T-helper 2 cell treated with Interferon-gamma antibody and Interleukin-4, amounts not matched to agents 5 μg/mL and 100 μg/mL, for 36 hours (primary cell): Measurements from ENCODE around the gene GTF3C2.
A peak's percentile ranks its signal among the peaks of the same experiment; 100 is the strongest.

Experiments used
- DNase-seq: peaks from one replicate; pipeline ENCODE4 v3.0.0; 2021; ENCODE audit warnings: low spot score
- H3K27ac Mint-ChIP-seq: one replicate; pipeline ENCODE4 v1.8.0; 2021; ENCODE audit warnings: mild to moderate bottlenecking, mixed read lengths
- H3K27me3 Mint-ChIP-seq: one replicate; pipeline ENCODE4 v1.8.0; 2021; ENCODE audit warnings: low read depth, mixed read lengths
- H3K36me3 Mint-ChIP-seq: one replicate; pipeline ENCODE4 v1.8.0; 2021; ENCODE audit warnings: low read depth, mixed read lengths
- H3K4me1 Mint-ChIP-seq: one replicate; pipeline ENCODE4 v1.8.0; 2021; ENCODE audit warnings: low read depth, mixed read lengths
- H3K4me3 Mint-ChIP-seq: one replicate; pipeline ENCODE4 v1.8.0; 2022; ENCODE audit warnings: mild to moderate bottlenecking, moderate library complexity, mixed read lengths
- H3K9me3 Mint-ChIP-seq: one replicate; pipeline ENCODE4 v1.8.0; 2021; ENCODE audit warnings: mixed read lengths

Gene GTF3C2, protein sequence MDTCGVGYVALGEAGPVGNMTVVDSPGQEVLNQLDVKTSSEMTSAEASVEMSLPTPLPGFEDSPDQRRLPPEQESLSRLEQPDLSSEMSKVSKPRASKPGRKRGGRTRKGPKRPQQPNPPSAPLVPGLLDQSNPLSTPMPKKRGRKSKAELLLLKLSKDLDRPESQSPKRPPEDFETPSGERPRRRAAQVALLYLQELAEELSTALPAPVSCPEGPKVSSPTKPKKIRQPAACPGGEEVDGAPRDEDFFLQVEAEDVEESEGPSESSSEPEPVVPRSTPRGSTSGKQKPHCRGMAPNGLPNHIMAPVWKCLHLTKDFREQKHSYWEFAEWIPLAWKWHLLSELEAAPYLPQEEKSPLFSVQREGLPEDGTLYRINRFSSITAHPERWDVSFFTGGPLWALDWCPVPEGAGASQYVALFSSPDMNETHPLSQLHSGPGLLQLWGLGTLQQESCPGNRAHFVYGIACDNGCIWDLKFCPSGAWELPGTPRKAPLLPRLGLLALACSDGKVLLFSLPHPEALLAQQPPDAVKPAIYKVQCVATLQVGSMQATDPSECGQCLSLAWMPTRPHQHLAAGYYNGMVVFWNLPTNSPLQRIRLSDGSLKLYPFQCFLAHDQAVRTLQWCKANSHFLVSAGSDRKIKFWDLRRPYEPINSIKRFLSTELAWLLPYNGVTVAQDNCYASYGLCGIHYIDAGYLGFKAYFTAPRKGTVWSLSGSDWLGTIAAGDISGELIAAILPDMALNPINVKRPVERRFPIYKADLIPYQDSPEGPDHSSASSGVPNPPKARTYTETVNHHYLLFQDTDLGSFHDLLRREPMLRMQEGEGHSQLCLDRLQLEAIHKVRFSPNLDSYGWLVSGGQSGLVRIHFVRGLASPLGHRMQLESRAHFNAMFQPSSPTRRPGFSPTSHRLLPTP

DNA sequence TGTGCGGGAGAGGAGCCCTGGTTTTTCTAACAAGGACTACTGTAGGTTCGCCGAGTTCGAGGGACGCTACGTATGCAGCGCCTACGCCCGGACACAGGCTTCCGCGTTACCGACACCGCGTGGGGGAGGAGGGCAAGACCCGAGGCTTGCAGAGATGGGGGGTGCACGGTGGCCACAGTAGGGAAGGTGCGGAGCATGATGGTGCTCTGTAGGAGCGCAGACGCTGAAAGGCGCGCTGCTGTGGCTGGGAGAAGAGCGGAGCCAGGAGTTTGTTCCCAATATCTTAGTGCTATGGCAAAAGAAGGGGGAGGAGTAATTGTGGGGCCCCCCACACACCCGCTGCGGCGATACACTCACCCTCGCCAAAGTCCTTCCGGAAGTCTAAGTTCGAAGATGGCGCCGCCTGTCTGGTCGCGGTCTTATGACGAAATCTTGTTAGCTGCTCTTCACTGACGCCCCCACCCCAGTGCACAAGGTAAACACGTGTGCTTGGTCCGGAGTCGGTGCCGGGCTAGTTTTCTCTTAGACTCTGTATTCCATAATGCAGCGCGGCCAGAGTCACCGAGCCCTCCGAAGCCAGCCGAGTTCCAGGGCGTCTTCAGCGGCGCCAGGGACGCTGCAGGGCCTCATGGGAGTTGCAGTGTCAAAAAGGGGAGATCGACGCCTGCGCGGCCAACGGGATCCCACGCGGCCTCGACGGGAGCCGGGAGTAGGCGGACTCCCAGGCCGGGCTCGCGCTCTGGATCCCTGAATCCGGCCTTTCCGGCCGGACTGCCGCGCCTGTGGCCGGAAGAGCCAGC lies at the start of gene GTF3C2:
GTF3C2 (minus strand) TSS at position 383 of the 800 bp plus-strand sequence. CDS start 13,210 bp downstream, outside the sequence.
- Mint-ChIP-seq H3K4me3 (peak within 1 kb of the TSS; percentile 99), H3K27ac (peak within 1 kb of the TSS; percentile 98), H3K4me1 (peaks cover 37% of the 10 kb centered on the region), H3K36me3 (peaks cover 14% of the 10 kb centered on the region), H3K27me3 (no peaks in the 10 kb centered on the region), H3K9me3 (no peaks in the 10 kb centered on the region)
- peak; percentile 94 for DNase-seq

DNA sequence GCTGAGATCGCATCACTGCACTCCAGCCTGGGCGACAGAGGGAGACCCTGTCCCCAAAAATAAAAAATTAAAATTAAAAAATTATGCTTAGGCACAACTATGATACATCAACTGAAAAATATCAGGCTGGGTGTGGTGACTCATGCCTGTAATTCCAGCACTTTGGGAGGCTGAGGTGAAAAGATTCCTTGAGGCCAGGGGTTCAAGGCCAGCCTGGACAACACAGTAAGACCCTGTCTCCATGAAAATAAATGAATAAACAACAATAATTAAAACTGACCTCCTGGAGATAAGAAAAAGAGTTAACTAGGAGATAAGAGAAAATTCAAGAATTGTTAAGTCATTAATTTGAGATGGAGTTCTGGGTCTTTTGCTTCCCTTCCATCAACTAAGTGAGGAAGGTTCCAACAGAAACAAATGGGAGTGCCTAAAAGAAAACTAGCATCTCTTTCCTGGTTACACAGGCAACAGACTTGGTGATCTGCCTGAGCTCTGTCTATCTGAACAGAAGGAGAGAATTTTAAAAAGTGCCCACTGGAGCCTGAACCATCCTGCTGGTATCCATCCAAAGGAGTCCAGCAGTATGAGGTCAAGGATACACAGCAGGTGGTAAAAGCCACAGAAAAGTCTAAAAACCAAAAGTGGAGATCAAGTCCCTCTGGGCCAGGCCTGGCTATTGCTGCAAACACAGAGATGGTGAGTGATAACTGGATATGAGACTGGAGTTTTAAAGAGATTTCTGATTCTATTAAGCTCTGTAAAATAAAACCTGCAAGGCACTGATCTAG lies 44.0 kb upstream of the GTF3C2 start:
- no peak for DNase-seq
- Mint-ChIP-seq H3K27ac (peak overlapping the region; percentile 76), H3K36me3 (peaks cover 24% of the 10 kb centered on the region), H3K27me3 (no peaks in the 10 kb centered on the region), H3K4me1 (peaks cover 26% of the 10 kb centered on the region), H3K9me3 (no peaks in the 10 kb centered on the region), H3K4me3 (peak overlapping the region; percentile 34)

DNA sequence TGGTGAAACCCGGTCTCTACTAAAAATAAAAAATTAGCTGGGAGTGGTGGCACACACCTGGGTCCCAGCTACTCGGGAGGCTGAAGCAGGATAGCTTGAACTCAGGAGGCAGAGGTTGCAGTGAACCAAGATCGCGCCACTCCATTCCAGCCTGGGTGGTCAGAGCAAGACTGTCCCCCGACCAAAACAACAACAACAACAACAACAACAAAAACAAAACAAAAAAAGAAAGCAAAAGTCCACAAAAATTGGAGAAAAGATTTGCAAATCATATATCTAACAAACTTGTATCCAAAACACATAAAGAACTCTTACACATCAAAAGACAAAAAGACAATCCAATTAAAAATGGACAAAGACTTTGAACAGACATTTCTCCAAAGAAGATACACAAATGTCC lies 42.4 kb upstream of the GTF3C2 start:
- H3K4me3 Mint-ChIP-seq, result no peak overlapping the region
- peaks cover 27% of the 10 kb centered on the region for H3K36me3 Mint-ChIP-seq
- H3K4me1 Mint-ChIP-seq, result peaks cover 26% of the 10 kb centered on the region
- H3K9me3 Mint-ChIP-seq, result no peaks in the 10 kb centered on the region
- DNase-seq, result no peak
- H3K27me3 Mint-ChIP-seq, result no peaks in the 10 kb centered on the region
- H3K27ac Mint-ChIP-seq, result peak overlapping the region; percentile 63

DNA sequence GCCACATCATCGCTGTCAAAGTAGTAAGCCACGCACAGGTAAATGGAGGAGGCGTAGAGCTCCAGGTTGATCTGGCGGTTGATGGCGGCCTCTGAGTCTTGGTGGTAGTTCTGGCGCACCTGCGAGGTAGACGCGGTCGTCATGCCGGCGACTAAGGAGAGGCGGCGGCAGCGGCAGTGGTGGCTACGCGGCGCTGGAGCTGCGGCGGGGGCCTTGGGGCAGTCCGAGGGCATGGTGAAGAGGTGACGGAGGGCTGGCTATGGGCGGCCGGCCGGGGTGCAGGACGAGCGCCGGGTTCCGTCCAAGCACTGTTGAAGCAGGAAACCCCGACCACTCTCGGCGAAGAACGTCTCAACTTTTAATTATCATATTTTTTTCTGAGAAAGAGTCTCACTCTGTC lies 36.7 kb upstream of the GTF3C2 start:
- Mint-ChIP-seq H3K9me3 (no peaks in the 10 kb centered on the region), H3K27me3 (no peaks in the 10 kb centered on the region), H3K27ac (peak overlapping the region; percentile 58), H3K4me1 (peaks cover 28% of the 10 kb centered on the region), H3K4me3 (no peak overlapping the region), H3K36me3 (peaks cover 30% of the 10 kb centered on the region)
- no peak for DNase-seq

DNA sequence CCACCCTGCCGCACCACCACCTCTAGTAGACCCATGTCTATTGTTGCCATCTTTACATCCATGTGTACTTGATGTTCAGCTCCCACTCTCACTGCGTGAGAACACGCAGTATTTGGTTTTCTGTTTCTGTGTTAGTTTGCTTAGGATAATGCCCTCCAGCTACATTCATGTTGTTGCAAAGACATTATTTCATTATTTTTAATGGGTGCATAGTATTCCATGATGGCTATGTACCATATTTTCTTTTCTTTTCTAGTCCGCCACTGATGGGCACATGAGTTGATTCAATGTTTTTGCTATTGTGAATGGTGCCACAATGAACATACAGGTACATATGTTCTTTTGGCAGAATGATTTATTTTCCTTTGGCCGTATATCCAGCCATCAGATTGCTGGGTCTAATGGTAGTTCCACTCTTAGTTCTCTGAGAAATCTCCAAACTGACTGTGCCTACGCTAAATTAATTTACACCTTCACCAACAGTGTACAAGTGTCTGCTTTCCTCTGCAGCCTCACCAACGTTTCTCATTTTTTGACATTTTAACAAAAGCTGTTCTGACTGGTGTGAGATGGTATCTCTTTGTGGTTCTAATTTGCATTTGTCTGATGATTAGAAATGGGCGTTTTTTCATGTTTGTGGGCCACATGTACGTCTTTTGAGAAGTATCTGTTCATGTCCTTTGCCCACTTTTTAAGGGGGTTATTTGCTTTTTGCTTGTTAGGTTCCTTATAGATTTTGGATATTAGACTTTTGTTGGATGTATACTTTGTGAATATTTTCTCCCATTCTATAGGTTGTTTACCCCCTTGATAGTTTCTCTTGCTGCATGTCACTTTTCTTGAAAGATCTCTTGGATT lies 34.5 kb upstream of the GTF3C2 start:
- H3K9me3 Mint-ChIP-seq, result no peaks in the 10 kb centered on the region
- H3K4me1 Mint-ChIP-seq, result peaks cover 21% of the 10 kb centered on the region
- peaks cover 29% of the 10 kb centered on the region for H3K36me3 Mint-ChIP-seq
- no peaks in the 10 kb centered on the region for H3K27me3 Mint-ChIP-seq
- H3K27ac Mint-ChIP-seq, result peak overlapping the region; percentile 80
- no peak for DNase-seq
- H3K4me3 Mint-ChIP-seq, result peak overlapping the region; percentile 47

DNA sequence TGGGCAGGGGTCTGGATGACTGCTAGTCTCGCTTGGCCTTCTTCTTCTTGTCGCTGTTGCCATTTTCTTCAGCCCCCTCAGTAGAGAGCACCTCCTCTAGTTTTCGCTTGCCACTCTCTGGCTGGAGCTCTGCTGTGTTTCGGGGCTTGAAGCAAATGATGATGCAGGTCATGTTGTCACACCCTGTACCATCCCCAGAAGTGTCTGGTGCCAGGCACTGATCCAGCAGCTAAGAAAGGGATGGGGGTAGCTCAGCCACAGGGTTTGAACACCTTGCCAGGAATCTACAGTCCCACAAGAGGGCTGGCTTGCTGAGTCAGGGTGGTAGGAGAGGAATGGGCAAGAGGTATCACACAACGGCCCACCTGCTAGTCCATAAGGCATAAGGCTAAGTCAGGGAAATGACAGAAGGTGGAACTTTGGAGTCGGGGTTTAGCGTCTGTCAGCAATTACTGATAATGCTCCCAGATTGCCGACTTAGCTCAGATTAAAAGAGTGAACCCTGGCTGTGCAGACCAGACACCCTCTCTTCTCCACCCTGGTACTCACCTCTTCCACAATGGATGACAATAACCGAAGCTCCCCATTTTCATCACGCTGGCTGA lies 25.1 kb upstream of the GTF3C2 start:
- H3K9me3 Mint-ChIP-seq, result no peaks in the 10 kb centered on the region
- no peak for DNase-seq
- H3K27me3 Mint-ChIP-seq, result no peaks in the 10 kb centered on the region
- H3K4me1 Mint-ChIP-seq, result peaks cover 17% of the 10 kb centered on the region
- H3K4me3 Mint-ChIP-seq, result peak overlapping the region; percentile 83
- peak overlapping the region; percentile 94 for H3K27ac Mint-ChIP-seq
- peaks cover 50% of the 10 kb centered on the region for H3K36me3 Mint-ChIP-seq

DNA sequence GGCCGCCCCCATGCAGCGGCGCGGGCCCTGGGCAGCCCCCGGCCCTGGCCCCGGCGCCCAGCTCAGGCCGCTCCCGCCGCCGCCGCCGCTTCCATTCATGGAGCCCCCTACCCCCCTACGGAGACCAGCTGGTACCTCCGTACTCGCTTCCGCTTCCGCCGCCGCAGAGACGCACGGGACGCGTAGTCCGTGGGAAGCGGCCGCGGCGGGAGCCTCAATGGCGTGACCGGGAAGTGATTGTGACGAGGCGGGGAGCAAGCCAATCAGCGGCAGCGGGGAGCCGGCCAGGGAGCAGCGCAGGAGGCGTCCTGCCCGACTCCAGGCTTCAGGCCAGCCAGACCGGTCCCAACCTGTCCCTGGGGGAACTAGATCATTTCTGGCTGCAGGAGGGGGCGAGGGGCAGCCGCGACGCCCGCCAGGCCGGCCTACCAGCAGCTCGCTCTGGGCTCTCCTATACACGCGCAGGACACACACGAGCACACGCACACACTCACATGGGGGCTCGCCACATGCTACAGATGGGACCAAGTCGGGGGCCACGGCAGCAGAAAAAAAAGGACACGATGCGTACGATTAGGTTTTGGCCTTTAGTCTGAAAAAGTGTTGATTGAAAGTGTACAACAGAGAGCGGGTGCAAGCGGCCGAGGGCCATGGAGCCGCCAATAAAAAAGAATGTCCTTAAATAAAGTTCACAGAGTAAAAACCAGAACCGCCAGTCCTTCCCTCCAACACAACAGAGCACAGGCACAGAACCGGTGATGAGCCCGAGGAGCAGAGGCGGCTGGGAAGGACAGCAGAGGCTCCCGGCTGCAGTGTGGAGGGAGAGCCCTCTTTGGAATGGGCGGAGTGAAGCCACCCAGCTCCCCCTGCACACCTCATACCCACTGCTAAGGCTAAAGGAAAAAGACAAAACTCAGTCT lies 24.3 kb upstream of the GTF3C2 start, which contains the start of gene ZNF513:
ZNF513 (minus strand) TSS at position 109 of the 920 bp plus-strand sequence. CDS start 208 bp downstream, outside the sequence.
- H3K4me3 Mint-ChIP-seq, result peak within 1 kb of the TSS; percentile 91
- H3K4me1 Mint-ChIP-seq, result peaks cover 17% of the 10 kb centered on the region
- peaks cover 55% of the 10 kb centered on the region for H3K36me3 Mint-ChIP-seq
- peak within 1 kb of the TSS; percentile 95 for H3K27ac Mint-ChIP-seq
- peak; percentile 91 for DNase-seq
- H3K9me3 Mint-ChIP-seq, result no peaks in the 10 kb centered on the region
- no peaks in the 10 kb centered on the region for H3K27me3 Mint-ChIP-seq

DNA sequence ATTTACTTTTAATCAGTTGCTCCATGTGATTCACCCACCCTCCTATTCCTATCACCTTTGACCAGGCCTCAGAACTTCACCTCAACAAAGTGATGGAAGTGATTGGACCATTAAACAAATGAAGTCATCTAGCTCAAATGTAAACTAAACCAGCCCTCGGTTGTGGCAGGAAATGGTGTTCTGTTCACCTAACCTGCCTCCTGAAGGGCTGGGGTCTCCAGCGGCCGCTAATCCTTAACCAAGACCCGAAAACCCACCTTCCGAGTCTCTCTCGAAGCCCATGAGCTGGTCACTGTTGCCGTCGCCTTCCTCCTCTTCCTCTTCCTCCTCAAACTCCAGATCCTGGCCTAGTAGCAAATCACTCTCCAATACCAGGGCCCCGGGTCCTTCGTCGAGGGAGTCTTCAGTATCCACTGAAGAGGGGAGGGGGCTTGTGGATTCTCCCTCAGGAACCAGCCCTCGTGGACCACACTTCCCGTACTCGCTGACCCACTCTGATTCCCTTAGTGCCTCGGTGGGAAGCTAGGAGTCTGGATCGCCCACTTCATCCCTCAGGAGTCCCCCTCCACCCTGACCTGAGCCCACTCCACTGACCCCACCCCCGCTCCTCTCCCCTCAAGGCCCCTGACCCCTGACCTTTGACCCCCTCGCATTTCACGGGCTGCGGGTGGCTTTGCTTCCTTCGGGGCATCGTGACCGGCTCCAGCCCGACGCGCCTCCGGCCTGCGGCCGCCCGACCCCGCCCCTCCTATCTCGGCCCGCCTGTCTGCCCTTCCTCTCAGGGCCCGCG lies 23.5 kb upstream of the GTF3C2 start:
- Mint-ChIP-seq H3K4me1 (peaks cover 17% of the 10 kb centered on the region), H3K4me3 (peak overlapping the region; percentile 91), H3K36me3 (peaks cover 52% of the 10 kb centered on the region), H3K27ac (peak overlapping the region; percentile 95), H3K9me3 (no peaks in the 10 kb centered on the region), H3K27me3 (no peaks in the 10 kb centered on the region)
- DNase-seq, result no peak

DNA sequence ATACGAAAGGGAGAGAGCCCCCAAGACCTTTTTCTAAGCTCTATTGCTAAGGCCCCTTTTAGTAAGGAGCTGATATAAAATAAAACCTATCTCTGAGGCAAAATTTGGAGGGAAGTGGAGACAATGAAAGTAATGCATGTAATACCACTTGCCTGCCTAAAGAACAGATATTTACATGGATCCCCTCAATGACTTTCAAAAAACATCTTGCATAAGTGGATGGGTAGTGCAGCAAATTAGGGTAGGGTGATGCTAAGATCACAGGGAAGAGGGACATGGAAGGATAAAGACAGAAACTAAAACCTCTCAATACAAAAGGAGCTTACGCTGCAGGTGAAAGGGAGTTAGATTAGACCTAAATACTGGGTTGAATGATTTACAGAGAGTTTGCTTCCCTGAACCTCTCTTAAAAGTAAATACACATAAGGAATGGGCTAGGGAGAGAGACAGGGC lies 22.8 kb upstream of the GTF3C2 start:
- H3K27me3 Mint-ChIP-seq, result no peaks in the 10 kb centered on the region
- H3K9me3 Mint-ChIP-seq, result no peaks in the 10 kb centered on the region
- peaks cover 17% of the 10 kb centered on the region for H3K4me1 Mint-ChIP-seq
- peaks cover 53% of the 10 kb centered on the region for H3K36me3 Mint-ChIP-seq
- DNase-seq, result no peak
- peak overlapping the region; percentile 95 for H3K27ac Mint-ChIP-seq
- peak overlapping the region; percentile 91 for H3K4me3 Mint-ChIP-seq

DNA sequence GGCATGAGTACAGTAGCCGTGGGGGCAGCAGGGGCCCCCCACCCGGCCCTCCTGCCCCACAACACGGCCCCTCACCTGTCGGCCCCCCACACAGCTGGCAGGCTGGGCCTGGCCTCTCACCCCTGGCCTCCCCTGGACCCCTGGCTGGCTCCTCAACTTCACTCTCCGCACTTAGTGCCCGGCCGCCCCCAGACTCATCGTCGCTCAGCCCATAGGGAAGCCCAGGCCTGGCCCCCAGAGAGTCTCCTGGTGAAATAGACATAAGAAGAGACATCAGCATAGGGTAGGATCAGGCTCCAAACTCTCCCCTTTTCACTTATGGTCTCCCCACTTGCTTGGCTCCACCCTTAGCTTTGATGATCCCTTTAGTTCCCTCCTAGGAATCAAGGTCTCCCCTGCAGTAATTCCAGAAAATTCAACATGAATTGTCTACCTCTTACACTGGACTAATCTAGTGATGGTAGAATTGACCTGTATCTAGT lies 22.3 kb upstream of the GTF3C2 start:
- DNase-seq, result no peak
- Mint-ChIP-seq H3K27ac (peak overlapping the region; percentile 95), H3K4me1 (peaks cover 17% of the 10 kb centered on the region), H3K4me3 (peak overlapping the region; percentile 91), H3K9me3 (no peaks in the 10 kb centered on the region), H3K27me3 (no peaks in the 10 kb centered on the region), H3K36me3 (peaks cover 51% of the 10 kb centered on the region)
